Large intestine (tissue), 3 donors: ENCODE data around the gene ANKS1B. TPM values are rescaled to one million over a fixed set of nuclear protein-coding genes. Genes with fewer than 3 reads are reported as not detected.

Source experiments
- DNase-seq, 2 donors: peaks; one replicate each; pipeline versions ENCODE4 v3.0.0 to v3.0.0-alpha.2; 2013
- H3K27ac ChIP-seq: one replicate; pipeline ENCODE4 v1.5.1; 2013; ENCODE audit warnings: low read length
- H3K27me3 ChIP-seq: 2 replicates; pipeline ENCODE4 v1.6.1; 2013; ENCODE audit warnings: low read length; ENCODE audit not compliant: control insufficient read depth, insufficient read depth
- H3K36me3 ChIP-seq: 2 replicates; pipeline ENCODE4 v1.6.1; 2013; ENCODE audit warnings: low read length; ENCODE audit not compliant: control insufficient read depth, insufficient read depth
- H3K4me1 ChIP-seq: one replicate; pipeline ENCODE4 v1.6.1; 2013; ENCODE audit warnings: low read length; ENCODE audit not compliant: control insufficient read depth, insufficient read depth
- H3K4me3 ChIP-seq: one replicate; pipeline ENCODE4 v1.5.1; 2013; ENCODE audit warnings: low read length
- H3K9me3 ChIP-seq: one replicate; pipeline ENCODE4 v1.6.1; 2013; ENCODE audit warnings: mild to moderate bottlenecking, low read depth, low read length, moderate library complexity; ENCODE audit not compliant: control insufficient read depth
- WGBS: methylation state at CpG from one replicate; pipeline ENCODE4 v1.1.5; 2013; ENCODE audit warnings: low lambda C conversion rate; ENCODE audit not compliant: insufficient coverage; 5-methylcytosine and 5-hydroxymethylcytosine counted together
- polyA plus RNA-seq: library from polyadenylated mRNA; unstranded; fragments of 120-200 nt; gene quantifications from one replicate; pipeline ENCODE4 v1.2.1, GENCODE V29; 2013

ANKS1B gene
- polyA plus RNA-seq, 1 donor, result 2.4 TPM

- Histone ChIP-seq H3K4me3 (no peak overlapping the region), H3K9me3 (no peaks in the 10 kb centered on the region), H3K36me3 (no peaks in the 10 kb centered on the region), H3K27me3 (no peaks in the 10 kb centered on the region), H3K27ac (no peak overlapping the region), H3K4me1 (no peaks in the 10 kb centered on the region)
- no CpG with 5 or more reads among the region's 1 CpG for WGBS
- no peak for DNase-seq
Measured at GRCh38 chr12:99056186-99056585, 928.5 kb downstream of the ANKS1B start.

GRCh38 chr12:99055299-99055698 lies 929.4 kb downstream of the ANKS1B start:
- Histone ChIP-seq H3K36me3 (no peaks in the 10 kb centered on the region), H3K27me3 (no peaks in the 10 kb centered on the region), H3K4me1 (no peaks in the 10 kb centered on the region), H3K4me3 (no peak overlapping the region), H3K27ac (no peak overlapping the region), H3K9me3 (no peaks in the 10 kb centered on the region)
- DNase-seq, result no peak
- no CpG with 5 or more reads among the region's 3 CpGs for WGBS

GRCh38 chr12:99054601-99055128 lies 930.1 kb downstream of the ANKS1B start:
- Histone ChIP-seq H3K27me3 (no peaks in the 10 kb centered on the region), H3K36me3 (no peaks in the 10 kb centered on the region), H3K4me3 (no peak overlapping the region), H3K4me1 (no peaks in the 10 kb centered on the region), H3K27ac (no peak overlapping the region), H3K9me3 (no peaks in the 10 kb centered on the region)
- DNase-seq, result no peak
- no CpG with 5 or more reads among the region's 1 CpG for WGBS

- Histone ChIP-seq H3K4me1 (no peaks in the 10 kb centered on the region), H3K36me3 (no peaks in the 10 kb centered on the region), H3K4me3 (no peak overlapping the region), H3K27ac (no peak overlapping the region), H3K27me3 (no peaks in the 10 kb centered on the region), H3K9me3 (no peaks in the 10 kb centered on the region)
- DNase-seq, result no peak
- 97% methylated on average over 4 of the region's 11 CpGs for WGBS
Measured at GRCh38 chr12:99053616-99054362, 930.9 kb downstream of the ANKS1B start.

GRCh38 chr12:99049774-99050173 lies 935.0 kb downstream of the ANKS1B start:
- Histone ChIP-seq H3K36me3 (no peaks in the 10 kb centered on the region), H3K27ac (no peak overlapping the region), H3K4me1 (no peaks in the 10 kb centered on the region), H3K27me3 (no peaks in the 10 kb centered on the region), H3K9me3 (peaks cover 3% of the 10 kb centered on the region), H3K4me3 (no peak overlapping the region)
- 100% methylated on average over 1 of the region's 3 CpGs for WGBS
- DNase-seq, result no peak

- no peaks in the 10 kb centered on the region for H3K36me3 ChIP-seq
- no peak overlapping the region for H3K27ac ChIP-seq
- H3K9me3 ChIP-seq, result peaks cover 3% of the 10 kb centered on the region
- no peaks in the 10 kb centered on the region for H3K4me1 ChIP-seq
- no peak overlapping the region for H3K4me3 ChIP-seq
- H3K27me3 ChIP-seq, result no peaks in the 10 kb centered on the region
- DNase-seq, result no peak
- WGBS, result 90% methylated on average over 2 of the region's 2 CpGs
Measured at GRCh38 chr12:99045158-99045557, 939.6 kb downstream of the ANKS1B start.

- Histone ChIP-seq H3K27me3 (no peaks in the 10 kb centered on the region), H3K4me1 (no peaks in the 10 kb centered on the region), H3K27ac (no peak overlapping the region), H3K9me3 (peaks cover 3% of the 10 kb centered on the region), H3K4me3 (no peak overlapping the region), H3K36me3 (no peaks in the 10 kb centered on the region)
- WGBS, result 62% methylated on average over 2 of the region's 2 CpGs
- DNase-seq, result peak; percentile 11 to 51
Measured at GRCh38 chr12:99043319-99043914, 941.3 kb downstream of the ANKS1B start.

- no peaks in the 10 kb centered on the region for H3K4me1 ChIP-seq
- H3K27me3 ChIP-seq, result no peaks in the 10 kb centered on the region
- WGBS, result 60% methylated on average over 1 of the region's 4 CpGs
- no peaks in the 10 kb centered on the region for H3K36me3 ChIP-seq
- no peak overlapping the region for H3K4me3 ChIP-seq
- H3K27ac ChIP-seq, result no peak overlapping the region
- peaks cover 3% of the 10 kb centered on the region for H3K9me3 ChIP-seq
- no peak for DNase-seq
Measured at GRCh38 chr12:99042226-99042625, 942.5 kb downstream of the ANKS1B start.

GRCh38 chr12:99039367-99040120 lies 945.2 kb downstream of the ANKS1B start:
- H3K4me3 ChIP-seq, result no peak overlapping the region
- H3K27ac ChIP-seq, result no peak overlapping the region
- H3K4me1 ChIP-seq, result no peaks in the 10 kb centered on the region
- H3K36me3 ChIP-seq, result no peaks in the 10 kb centered on the region
- no peaks in the 10 kb centered on the region for H3K9me3 ChIP-seq
- no peak for DNase-seq
- 100% methylated on average over 1 of the region's 9 CpGs for WGBS
- H3K27me3 ChIP-seq, result no peaks in the 10 kb centered on the region

GRCh38 chr12:99036566-99036965 lies 948.2 kb downstream of the ANKS1B start:
- H3K27me3 ChIP-seq, result no peaks in the 10 kb centered on the region
- H3K27ac ChIP-seq, result no peak overlapping the region
- no peaks in the 10 kb centered on the region for H3K36me3 ChIP-seq
- H3K9me3 ChIP-seq, result no peaks in the 10 kb centered on the region
- no peak for DNase-seq
- H3K4me1 ChIP-seq, result no peaks in the 10 kb centered on the region
- no peak overlapping the region for H3K4me3 ChIP-seq
